ENCODE data around the gene DEFB108B.
"Not testable (repeated sequence)": the region's sequence is repeated elsewhere in the genome, so short reads cannot be mapped to it uniquely, and the experiment has no call there.

DEFB108B gene

DNA sequence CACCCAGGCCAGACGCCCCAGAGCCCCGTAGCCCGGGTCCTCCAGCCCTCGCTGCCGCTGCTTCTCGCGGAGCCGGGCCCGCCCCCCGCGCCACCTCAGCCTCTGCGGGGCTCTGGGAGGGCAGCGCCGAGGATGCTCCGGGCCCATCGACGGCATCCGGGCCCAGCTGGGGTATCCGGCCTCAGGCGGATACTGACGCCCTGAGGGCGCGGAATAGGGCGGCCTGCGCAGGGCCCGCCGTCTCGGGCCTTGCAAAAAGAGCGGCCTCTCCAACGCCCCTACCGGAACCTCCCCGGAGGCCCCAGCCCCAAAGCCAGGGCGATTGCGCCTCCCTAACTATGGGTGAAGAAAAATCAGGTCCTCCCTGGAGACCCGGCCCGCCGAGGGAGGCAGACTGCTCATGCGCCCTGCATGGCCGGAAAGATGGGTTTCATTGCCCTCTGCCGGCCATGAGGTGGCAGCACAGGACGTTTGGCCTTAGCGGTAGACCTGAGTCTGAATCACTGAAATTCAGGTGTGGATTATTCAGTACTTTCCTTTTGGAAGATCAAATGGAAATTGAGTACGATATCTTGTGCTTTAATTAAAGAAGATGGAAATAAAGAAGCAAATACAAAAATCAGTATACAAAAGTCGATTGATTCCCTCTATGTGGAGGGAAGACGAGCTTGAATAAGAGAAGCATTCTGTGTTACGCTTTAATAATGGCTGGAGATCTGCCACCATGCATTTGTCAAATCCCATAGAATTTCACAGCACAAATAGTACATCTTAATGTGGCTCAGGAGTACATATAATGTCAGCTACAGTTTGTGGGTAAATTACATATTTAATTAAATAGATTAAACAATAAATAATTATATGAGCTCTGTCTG, 19.3 kb upstream of the DEFB108B start:
- peak; percentile 74 for DNase-seq (ENCODE audit: low read depth, low spot score)

DNA sequence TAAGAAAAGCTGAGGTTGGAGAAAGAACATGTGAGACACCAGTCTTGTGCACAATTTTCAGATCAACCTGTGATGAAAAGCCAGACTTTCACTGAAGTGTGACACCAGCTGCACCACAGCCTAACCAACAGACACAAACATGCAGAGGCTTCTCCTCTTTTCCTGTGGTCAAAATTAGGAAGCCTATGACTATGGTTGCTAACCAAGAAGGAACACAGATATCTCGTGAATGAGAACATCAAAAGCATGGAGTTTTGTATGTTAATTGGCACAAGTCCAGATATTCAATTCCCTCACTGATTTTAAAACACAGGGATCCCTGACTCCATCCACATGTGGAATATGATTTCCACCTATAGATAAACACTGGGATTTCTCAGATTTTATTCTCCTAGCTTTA, 11.5 kb upstream of the DEFB108B start:
- not testable (repeated sequence) for DNase-seq (ENCODE audit: low read depth, low spot score)

GRCh38 chr11:71829247-71829646, 3.8 kb upstream of the DEFB108B start:
- not testable (repeated sequence) for DNase-seq (ENCODE audit: low read depth, low spot score)

DNA sequence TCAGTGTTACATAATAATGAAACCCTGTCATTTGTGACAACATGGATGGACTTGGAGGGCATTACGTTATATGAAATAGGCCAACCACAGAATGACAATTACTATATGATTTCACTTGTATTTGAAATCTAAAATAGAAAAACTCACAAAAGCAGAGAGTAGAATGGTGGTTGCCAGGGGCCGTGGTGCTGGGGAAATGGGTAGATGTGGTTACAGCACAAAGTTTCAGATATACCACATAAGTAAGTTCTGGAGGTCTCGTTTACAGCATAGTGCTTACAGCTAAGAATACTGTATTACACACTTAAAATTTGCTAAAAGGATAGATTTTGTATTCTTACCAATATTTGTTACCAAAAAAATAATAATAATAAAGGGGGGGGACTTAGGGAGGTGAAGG, 3.3 kb upstream of the DEFB108B start:
- not testable (repeated sequence) for DNase-seq (ENCODE audit: low read depth, low spot score)

DNA sequence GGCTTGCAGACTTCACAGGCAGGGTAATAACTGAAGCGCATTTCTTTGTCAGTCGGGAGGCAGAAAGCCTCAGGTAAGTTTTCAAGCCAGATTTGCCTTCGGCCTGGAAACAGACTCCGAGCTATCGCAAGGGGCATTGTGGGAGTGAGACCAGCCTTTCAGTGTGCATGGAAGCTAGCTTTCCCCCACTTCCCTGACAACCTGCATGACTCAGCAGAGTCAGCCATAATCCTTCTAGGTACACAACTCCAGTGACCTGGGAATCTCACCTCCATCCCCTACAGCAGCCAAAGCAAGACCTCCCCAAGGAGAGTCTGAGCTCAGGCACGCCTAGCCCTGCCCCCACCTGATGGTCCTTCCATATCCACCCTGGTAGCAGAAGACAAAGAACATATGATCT, 9.7 kb downstream of the DEFB108B start:
- not testable (repeated sequence) for DNase-seq (ENCODE audit: low read depth, low spot score)

DNA sequence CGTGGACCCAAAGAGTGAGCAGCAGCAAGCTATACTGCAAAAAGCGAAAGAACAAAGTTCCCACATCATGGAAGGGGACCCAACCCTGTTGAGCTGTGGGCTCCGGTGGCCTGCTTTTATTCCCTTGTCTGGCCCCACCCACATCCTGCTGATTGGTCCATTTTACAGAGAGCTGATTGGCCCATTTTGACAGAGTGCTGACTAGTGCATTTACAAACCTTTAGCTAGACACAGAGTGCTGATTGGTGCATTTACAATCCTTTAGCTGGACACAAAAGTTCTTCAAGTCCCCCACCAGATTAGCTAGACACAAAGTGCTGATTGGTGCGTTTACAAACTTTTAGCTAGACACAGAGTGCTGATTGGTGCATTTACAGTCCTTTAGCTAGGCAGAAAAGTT, 10.4 kb downstream of the DEFB108B start:
- DNase-seq (ENCODE audit: low read depth, low spot score): not testable (repeated sequence)

- no peak for DNase-seq (ENCODE audit: low read depth, low spot score)
Measured at GRCh38 chr11:71843858-71844257, 10.9 kb downstream of the DEFB108B start.

- DNase-seq (ENCODE audit: low read depth, low spot score): not testable (repeated sequence)
Measured at GRCh38 chr11:71853895-71854294, 20.9 kb downstream of the DEFB108B start.

DNA sequence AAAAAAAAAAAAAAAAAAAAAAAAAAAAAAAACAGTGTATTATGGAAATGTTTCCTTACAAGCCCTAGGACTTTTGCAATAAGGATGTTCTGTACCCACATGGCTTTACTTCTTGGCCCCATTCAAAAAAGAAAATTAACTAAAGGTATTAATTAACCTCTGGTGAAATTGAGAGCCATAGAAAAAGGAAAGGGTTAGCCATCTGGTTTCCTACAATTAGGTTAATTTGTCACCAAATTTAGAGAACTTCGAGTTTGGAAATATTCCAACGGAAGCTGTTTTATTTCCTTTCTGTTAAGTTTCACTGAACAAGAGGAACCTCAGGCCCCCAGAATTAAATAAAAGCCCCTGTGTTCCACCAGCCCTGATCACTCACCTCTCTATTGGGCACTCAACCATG, 22.9 kb downstream of the DEFB108B start:
- not testable (repeated sequence) for DNase-seq (ENCODE audit: low read depth, low spot score)

- DNase-seq (ENCODE audit: low read depth, low spot score): not testable (repeated sequence)
Measured at GRCh38 chr11:71860835-71861234, 27.8 kb downstream of the DEFB108B start.

DNA sequence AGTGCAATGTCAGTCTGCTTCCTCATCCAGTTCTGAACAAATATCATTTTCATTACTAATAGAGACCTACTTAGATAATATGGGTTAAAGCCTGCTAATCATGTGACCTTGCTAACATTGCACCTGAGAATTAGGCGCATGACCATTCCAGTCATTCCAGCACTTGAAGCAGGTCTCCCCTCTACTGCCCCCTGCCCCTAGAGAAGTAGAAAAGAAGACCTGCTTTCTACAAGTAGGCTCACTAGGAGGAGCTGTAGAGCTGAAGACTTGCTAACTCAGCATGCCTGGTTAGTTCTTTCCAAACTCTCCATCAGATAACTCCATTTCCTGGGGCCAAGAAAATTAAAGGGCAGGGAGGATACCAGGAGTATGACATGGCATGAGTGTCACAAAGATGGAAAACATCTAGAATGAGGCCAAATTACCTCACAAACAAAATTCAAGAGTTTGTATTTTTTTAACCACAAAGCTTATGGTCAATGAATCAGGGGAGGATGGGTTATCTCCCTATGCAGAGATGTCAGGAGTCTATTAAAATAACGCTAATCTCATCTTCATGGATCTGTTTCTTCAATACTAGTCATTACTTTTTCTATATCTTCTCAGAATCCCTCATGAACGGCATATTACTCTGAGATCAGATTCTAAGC, 31.1 kb downstream of the DEFB108B start:
- not testable (repeated sequence) for DNase-seq (ENCODE audit: low read depth, low spot score)

GRCh38 chr11:71867209-71867608, 34.2 kb downstream of the DEFB108B start:
- DNase-seq (ENCODE audit: low read depth, low spot score): not testable (repeated sequence)

GRCh38 chr11:71869931-71870330, 36.9 kb downstream of the DEFB108B start:
- not testable (repeated sequence) for DNase-seq (ENCODE audit: low read depth, low spot score)

- DNase-seq (ENCODE audit: low read depth, low spot score): not testable (repeated sequence)
Measured at GRCh38 chr11:71870661-71871060, 37.7 kb downstream of the DEFB108B start.

DNA sequence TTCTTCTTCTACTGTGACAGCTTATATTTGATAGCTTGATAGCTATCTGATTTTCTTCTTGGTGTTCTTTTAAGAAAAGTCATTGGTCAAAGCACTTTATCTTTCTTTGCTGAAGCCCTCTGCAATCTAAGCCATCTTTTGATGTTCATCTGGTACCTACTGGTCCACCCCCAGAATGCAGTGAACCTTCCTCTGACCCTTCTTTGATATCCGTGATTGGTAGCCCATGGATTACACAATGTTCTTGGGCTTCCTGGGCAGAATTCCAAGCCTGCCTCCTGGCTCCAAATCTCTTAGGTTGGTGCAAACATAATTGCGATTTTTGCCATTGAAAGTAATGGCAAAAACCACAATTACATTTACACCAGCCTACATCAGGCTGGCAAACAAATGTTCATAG, 43.3 kb downstream of the DEFB108B start:
- DNase-seq (ENCODE audit: low read depth, low spot score): not testable (repeated sequence)

GRCh38 chr11:71878059-71878458, 45.1 kb downstream of the DEFB108B start, which contains the start of gene DEFB131B:
Gene DEFB131B, plus strand, starts transcription at chr11:71878453. Its CDS starts 0 bp downstream, at chr11:71878453.
- DNase-seq (ENCODE audit: low read depth, low spot score): not testable (repeated sequence)

GRCh38 chr11:71885806-71886205, 52.8 kb downstream of the DEFB108B start:
- not testable (repeated sequence) for DNase-seq (ENCODE audit: low read depth, low spot score)
